IMR-90 (cell line): ENCODE data around the gene HNRNPAB. TPM values are rescaled to one million over a fixed set of nuclear protein-coding genes. Genes with fewer than 3 reads are reported as not detected.

ENCODE experiments used
- ATAC-seq: fragments of 200-7000 bp; cut with Tn5 transposase; 2 replicates; pipeline ENCODE4 v1.9.1; 2020; ENCODE audit warnings: low read depth, mild to moderate bottlenecking, moderate library complexity
- BruUV-seq: library from RNA; stranded (reverse); fragments of 400-500 nt; replicated peaks from 2 replicates; lab custom pipeline; 2021; lab: Mats Ljungman, UMichigan
- CTCF ChIA-PET: fragments of 300-600 bp; formaldehyde crosslinking; extraction: SDS; loops from one replicate; lab custom pipeline; 2021; ENCODE audit warnings: antibody characterized with exemption; lab: Yijun Ruan, JAX
- POLR2A ChIA-PET: fragments of 300-600 bp; sonication (Branson Sonifier 250); formaldehyde crosslinking; loops from one replicate; lab custom pipeline; 2022; ENCODE audit warnings: antibody characterized with exemption; ENCODE audit not compliant: unreplicated experiment; lab: Charles Lee
- DNase-seq: peaks from one replicate; pipeline ENCODE4 v3.0.0; 2013
- H2AFZ ChIP-seq: replicated peaks from 2 replicates; pipeline ENCODE3; 2013; ENCODE audit warnings: low read length, mild to moderate bottlenecking; ENCODE audit not compliant: poor library complexity
- H2AK5ac ChIP-seq: 2 replicates; pipeline ENCODE4 v1.6.1; 2013; ENCODE audit warnings: low read depth, low read length, inconsistent platforms
- H2AK9ac ChIP-seq: replicated peaks from 2 replicates; pipeline ENCODE3; 2013; ENCODE audit warnings: mild to moderate bottlenecking, low read depth, low read length, moderate library complexity; ENCODE audit not compliant: poor library complexity
- H2BK120ac ChIP-seq: 2 replicates; pipeline ENCODE4 v1.6.1; 2013; ENCODE audit warnings: low read depth, low read length, inconsistent platforms
- H2BK15ac ChIP-seq: 3 replicates; pipeline ENCODE4 v1.6.1; 2013; ENCODE audit warnings: low read depth, low read length, inconsistent platforms
- H2BK20ac ChIP-seq: 2 replicates; pipeline ENCODE4 v1.6.1; 2013; ENCODE audit warnings: low read depth, mild to moderate bottlenecking, inconsistent platforms, low read length, moderate library complexity
- H2BK5ac ChIP-seq: 2 replicates; pipeline ENCODE4 v1.6.1; 2013; ENCODE audit warnings: mild to moderate bottlenecking, low read depth, low read length, inconsistent platforms; ENCODE audit not compliant: poor library complexity, severe bottlenecking
- H3K14ac ChIP-seq: replicated peaks from 2 replicates; pipeline ENCODE4 v1.6.1; 2013; ENCODE audit warnings: low read depth, low read length, inconsistent platforms
- H3K18ac ChIP-seq: 2 replicates; pipeline ENCODE4 v1.6.1; 2013; ENCODE audit warnings: low read depth, low read length, control low read depth
- H3K23ac ChIP-seq: 2 replicates; pipeline ENCODE4 v1.6.1; 2013; ENCODE audit warnings: low read depth, low read length, inconsistent platforms
- H3K27ac ChIP-seq: 2 replicates; pipeline ENCODE4 v1.5.1; 2013; ENCODE audit warnings: mild to moderate bottlenecking, control low read depth, low read length; ENCODE audit not compliant: insufficient read depth
- H3K27me3 ChIP-seq: 2 replicates; pipeline ENCODE4 v1.6.1; 2013; ENCODE audit warnings: low read length; ENCODE audit not compliant: control insufficient read depth, insufficient read depth
- H3K36me3 ChIP-seq: 2 replicates; pipeline ENCODE4 v1.6.1; 2013; ENCODE audit warnings: low read length, mixed read lengths; ENCODE audit not compliant: control insufficient read depth, insufficient read depth
- H3K4ac ChIP-seq: 2 replicates; pipeline ENCODE4 v1.6.1; 2013; ENCODE audit warnings: low read depth, low read length, inconsistent platforms
- H3K4me1 ChIP-seq: 2 replicates; pipeline ENCODE4 v1.6.1; 2013; ENCODE audit warnings: low read length, mixed read lengths; ENCODE audit not compliant: control insufficient read depth, insufficient read depth
- H3K4me2 ChIP-seq: 2 replicates; pipeline ENCODE4 v1.6.1; 2013; ENCODE audit warnings: low read depth, mild to moderate bottlenecking, control low read depth, low read length, moderate library complexity
- H3K4me3 ChIP-seq: 2 replicates; pipeline ENCODE4 v1.5.1; 2013; ENCODE audit warnings: low read depth, mild to moderate bottlenecking, control low read depth, low read length, moderate library complexity; ENCODE audit not compliant: insufficient read depth
- H3K56ac ChIP-seq: 2 replicates; pipeline ENCODE4 v1.6.1; 2013; ENCODE audit warnings: low read length, inconsistent platforms; ENCODE audit not compliant: insufficient read depth; ENCODE audit errors: extremely low read depth
- H3K79me1 ChIP-seq, 2 experiments: 2 replicates each; pipeline ENCODE4 v1.6.1; 2013; ENCODE audit warnings: low read length in 2 of 2, inconsistent platforms in 1 of 2, low read depth in 1 of 2
- H3K9ac ChIP-seq: 2 replicates; pipeline ENCODE4 v1.6.1; 2013; ENCODE audit warnings: low read depth, low read length, control low read depth
- H3K9me1 ChIP-seq: 2 replicates; pipeline ENCODE4 v1.6.1; 2013; ENCODE audit warnings: low read length, inconsistent platforms; ENCODE audit not compliant: insufficient read depth
- H3K9me3 ChIP-seq: 2 replicates; pipeline ENCODE4 v1.6.1; 2013; ENCODE audit warnings: low read length; ENCODE audit not compliant: control insufficient read depth, insufficient read depth
- H4K20me1 ChIP-seq: 2 replicates; pipeline ENCODE4 v1.6.1; 2013; ENCODE audit warnings: low read length, inconsistent platforms; ENCODE audit not compliant: insufficient read depth
- H4K5ac ChIP-seq: 2 replicates; pipeline ENCODE4 v1.6.1; 2013; ENCODE audit warnings: mild to moderate bottlenecking, low read depth, low read length, control low read depth
- H4K8ac ChIP-seq, 2 experiments: 2 replicates each; pipeline ENCODE4 v1.6.1; 2013; ENCODE audit warnings: low read depth in 2 of 2, low read length in 2 of 2, control low read depth in 1 of 2, inconsistent platforms in 1 of 2
- H4K91ac ChIP-seq: 2 replicates; pipeline ENCODE4 v1.6.1; 2013; ENCODE audit warnings: low read depth, low read length, inconsistent platforms; ENCODE audit not compliant: insufficient read depth
- BHLHE40 ChIP-seq: fragments of 150-350 bp; IDR thresholded peaks from 2 replicates; pipeline ENCODE4 v1.6.1; 2016; ENCODE audit warnings: mild to moderate bottlenecking, low read depth, low read length
- CEBPB ChIP-seq: IDR thresholded peaks from 2 replicates; pipeline ENCODE4 v1.6.1; 2012; ENCODE audit warnings: low read depth, low read length, improper control_type of control experiment
- CHD1 ChIP-seq: IDR thresholded peaks from 2 replicates; pipeline ENCODE4 v1.6.1; 2012; ENCODE audit warnings: low read depth, low read length, improper control_type of control experiment
- ELK1 ChIP-seq: fragments of 150-350 bp; IDR thresholded peaks from 2 replicates; pipeline ENCODE4 v1.6.1; 2016; ENCODE audit warnings: low read depth, mild to moderate bottlenecking, low read length, moderate library complexity, borderline replicate concordance
- FOS ChIP-seq: fragments of 150-350 bp; IDR thresholded peaks from 2 replicates; pipeline ENCODE4 v1.6.1; 2016; ENCODE audit warnings: low read depth, low read length
- MAFK ChIP-seq: IDR thresholded peaks from 2 replicates; pipeline ENCODE4 v1.6.1; 2012; ENCODE audit warnings: low read depth, low read length, improper control_type of control experiment
- MAZ ChIP-seq: IDR thresholded peaks from 2 replicates; pipeline ENCODE4 v1.6.1; 2012; ENCODE audit warnings: low read depth, mild to moderate bottlenecking, low read length, improper control_type of control experiment, moderate library complexity, borderline replicate concordance
- MXI1 ChIP-seq: IDR thresholded peaks from 2 replicates; pipeline ENCODE4 v1.6.1; 2012; ENCODE audit warnings: low read depth, mild to moderate bottlenecking, low read length, moderate library complexity, borderline replicate concordance
- NFE2L2 ChIP-seq: fragments of 150-350 bp; IDR thresholded peaks from 2 replicates; pipeline ENCODE4 v1.6.1; 2016; ENCODE audit warnings: low read depth, mild to moderate bottlenecking, low read length
- POLR2A ChIP-seq: IDR thresholded peaks from 2 replicates; pipeline ENCODE4 v1.6.1; 2012; ENCODE audit warnings: mild to moderate bottlenecking, low read depth, low read length
- RAD21 ChIP-seq: IDR thresholded peaks from 2 replicates; pipeline ENCODE4 v1.6.1; 2012; ENCODE audit warnings: low read length, improper control_type of control experiment
- RCOR1 ChIP-seq: IDR thresholded peaks from 2 replicates; pipeline ENCODE4 v1.6.1; 2012; ENCODE audit warnings: mild to moderate bottlenecking, low read length, improper control_type of control experiment; ENCODE audit not compliant: insufficient replicate concordance
- RFX5 ChIP-seq: IDR thresholded peaks from 2 replicates; pipeline ENCODE4 v1.8.0; 2012; ENCODE audit warnings: low read depth, mild to moderate bottlenecking, low read length, moderate library complexity
- SMC3 ChIP-seq: fragments of 150-350 bp; IDR thresholded peaks from 2 replicates; pipeline ENCODE4 v1.6.1; 2016; ENCODE audit warnings: low read depth, mild to moderate bottlenecking, antibody characterized with exemption, low read length, moderate library complexity
- WGBS, 2 experiments: methylation state at CpG; one replicate each; pipeline versions ENCODE4 v1.1.5 to v1.1.7; 2013; ENCODE audit warnings: missing lambda C conversion rate in 2 of 2; ENCODE audit not compliant: insufficient read length in 1 of 2; ENCODE audit errors: extremely low coverage in 2 of 2; 5-methylcytosine and 5-hydroxymethylcytosine counted together
- dilution Hi-C: fragments of 300-500 bp; cut with HindIII; formaldehyde crosslinking; loops from one replicate; pipeline ENCODE4 v1.14.3; 2018; ENCODE audit warnings: low sequenced_read_pairs; ENCODE audit not compliant: unreplicated experiment
- in situ Hi-C: fragments of 300-500 bp; cut with MboI; formaldehyde crosslinking; loops from 3 replicates; pipeline ENCODE4 v1.14.3; 2019; ENCODE audit warnings: low sequenced_read_pairs, inconsistent platforms, mixed read lengths
- intact Hi-C: fragments of 100-400 bp; cut with micrococcal nuclease; formaldehyde crosslinking; loops from 2 replicates; pipeline ENCODE4 v1.10.0; 2022
- polyA plus RNA-seq, 3 experiments: library from polyadenylated mRNA; depleted of rRNA; stranded (reverse); fragments of >200 nt; gene quantifications; 2 replicates each; pipeline ENCODE4 v1.2.3, GENCODE V29; 2012; ENCODE audit warnings: low replicate concordance in 1 of 3
- total RNA-seq: library from RNA; depleted of rRNA; stranded (reverse); fragments of >200 nt; gene quantifications from 2 replicates; pipeline ENCODE4 v1.2.3, GENCODE V29; 2012
- TF ChIP-seq, protein P1 (sequence below): fragments of 150-350 bp; IDR thresholded peaks from 2 replicates; pipeline ENCODE4 v1.6.1; 2017; ENCODE audit warnings: mild to moderate bottlenecking, antibody characterized with exemption, low read length, low read depth
- TF ChIP-seq, protein P2 (sequence below): conservative IDR thresholded peaks from 2 replicates; pipeline ENCODE4 v1.5.1; 2012; ENCODE audit warnings: mild to moderate bottlenecking, low read depth, low read length, improper control_type of control experiment

Gene HNRNPAB
- total and polyA plus RNA-seq, 2 of the 4 experiments (the other 2 are of a cell fraction): 32.1 to 128 TPM

GRCh38 chr5:178207183-178207916, 3.0 kb downstream of the HNRNPAB start:
- H2AK5ac ChIP-seq: no peak overlapping the region
- H3K27me3 ChIP-seq: no peaks in the 10 kb centered on the region
- intact Hi-C loops: no loop called here
- peaks cover 20% of the 10 kb centered on the region for H3K9me1 ChIP-seq
- H3K4me2 ChIP-seq: no peak overlapping the region
- H3K23ac ChIP-seq: peak overlapping the region; percentile 49; the same call in 1 of the 2 replicates
- H2BK5ac ChIP-seq: no peak overlapping the region
- H2BK15ac ChIP-seq: no peak overlapping the region
- POLR2A ChIA-PET: no interaction called here
- CTCF ChIA-PET: no interaction called here
- H4K8ac ChIP-seq: no peak overlapping the region
- no peak overlapping the region for H4K5ac ChIP-seq
- peaks cover 24 to 66% of the 10 kb centered on the region in 2 experiments for H3K79me1 ChIP-seq
- H3K4me3 ChIP-seq: no peak overlapping the region
- H3K4me1 ChIP-seq: peaks cover 7% of the 10 kb centered on the region
- H2BK20ac ChIP-seq: no peak overlapping the region
- no peaks in the 10 kb centered on the region for H3K9me3 ChIP-seq
- BruUV-seq: no TSS peak
- DNase-seq: peak; percentile 67
- TF ChIP-seq MAZ (no peak), SMC3 (no peak), BHLHE40 (no peak), NFE2L2 (no peak), RAD21 (no peak), RFX5 (no peak), FOS (no peak), RCOR1 (no peak), CHD1 (no peak), MXI1 (no peak), MAFK (no peak), ELK1 (no peak), POLR2A (no peak), CEBPB (no peak)
- TF ChIP-seq, protein P1, sequence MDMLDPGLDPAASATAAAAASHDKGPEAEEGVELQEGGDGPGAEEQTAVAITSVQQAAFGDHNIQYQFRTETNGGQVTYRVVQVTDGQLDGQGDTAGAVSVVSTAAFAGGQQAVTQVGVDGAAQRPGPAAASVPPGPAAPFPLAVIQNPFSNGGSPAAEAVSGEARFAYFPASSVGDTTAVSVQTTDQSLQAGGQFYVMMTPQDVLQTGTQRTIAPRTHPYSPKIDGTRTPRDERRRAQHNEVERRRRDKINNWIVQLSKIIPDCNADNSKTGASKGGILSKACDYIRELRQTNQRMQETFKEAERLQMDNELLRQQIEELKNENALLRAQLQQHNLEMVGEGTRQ: no peak
- TF ChIP-seq, protein P2, sequence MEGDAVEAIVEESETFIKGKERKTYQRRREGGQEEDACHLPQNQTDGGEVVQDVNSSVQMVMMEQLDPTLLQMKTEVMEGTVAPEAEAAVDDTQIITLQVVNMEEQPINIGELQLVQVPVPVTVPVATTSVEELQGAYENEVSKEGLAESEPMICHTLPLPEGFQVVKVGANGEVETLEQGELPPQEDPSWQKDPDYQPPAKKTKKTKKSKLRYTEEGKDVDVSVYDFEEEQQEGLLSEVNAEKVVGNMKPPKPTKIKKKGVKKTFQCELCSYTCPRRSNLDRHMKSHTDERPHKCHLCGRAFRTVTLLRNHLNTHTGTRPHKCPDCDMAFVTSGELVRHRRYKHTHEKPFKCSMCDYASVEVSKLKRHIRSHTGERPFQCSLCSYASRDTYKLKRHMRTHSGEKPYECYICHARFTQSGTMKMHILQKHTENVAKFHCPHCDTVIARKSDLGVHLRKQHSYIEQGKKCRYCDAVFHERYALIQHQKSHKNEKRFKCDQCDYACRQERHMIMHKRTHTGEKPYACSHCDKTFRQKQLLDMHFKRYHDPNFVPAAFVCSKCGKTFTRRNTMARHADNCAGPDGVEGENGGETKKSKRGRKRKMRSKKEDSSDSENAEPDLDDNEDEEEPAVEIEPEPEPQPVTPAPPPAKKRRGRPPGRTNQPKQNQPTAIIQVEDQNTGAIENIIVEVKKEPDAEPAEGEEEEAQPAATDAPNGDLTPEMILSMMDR: no peak
- peaks cover 57% of the 10 kb centered on the region for H3K36me3 ChIP-seq
- H2AK9ac ChIP-seq: no peak overlapping the region
- H4K20me1 ChIP-seq: peaks cover 64% of the 10 kb centered on the region
- no peak overlapping the region for H3K18ac ChIP-seq
- H3K56ac ChIP-seq: no peak overlapping the region
- 100% methylated on average over 4 of the region's 5 CpGs; no CpG with 5 or more reads in 1 of the 2 experiments for WGBS, 2 experiments
- no peak overlapping the region for H4K91ac ChIP-seq
- no peak overlapping the region for H3K14ac ChIP-seq
- in situ Hi-C loops: no loop called here
- ATAC-seq: no peak
- no peak overlapping the region for H3K4ac ChIP-seq
- H2BK120ac ChIP-seq: no peak overlapping the region
- H2AFZ ChIP-seq: no peak overlapping the region
- H3K27ac ChIP-seq: no peak overlapping the region
- H3K9ac ChIP-seq: no peak overlapping the region
- dilution Hi-C loops: no loop called here
